Tibial nerve (tissue), 4 donors: Measurements from ENCODE around the gene AGBL1. TPM values are rescaled to one million over a fixed set of nuclear protein-coding genes. Genes with fewer than 3 reads are reported as not detected.

Experiments used
- DNase-seq, 2 donors: peaks; one replicate each; pipeline ENCODE4 v3.0.0-alpha.2; 2019; ENCODE audit warnings: low spot score in 2 of 2
- H3K27ac ChIP-seq, 4 donors: fragments of 200-600 bp; sonication (generic) in 3 of 4; one replicate each; pipeline ENCODE4 v1.5.1; 2017 to 2019; ENCODE audit warnings: mild to moderate bottlenecking in 1 of 4
- H3K27me3 ChIP-seq, 2 donors: fragments of 200-600 bp; sonication (generic) in 1 of 2; one replicate each; pipeline versions ENCODE4 v1.5.1 to v1.6.0; 2017 to 2019
- H3K36me3 ChIP-seq, 3 donors: fragments of 200-600 bp; sonication (generic); one replicate each; pipeline ENCODE4 v1.5.1; 2018 to 2019
- H3K4me1 ChIP-seq, 4 donors: fragments of 200-600 bp; sonication (generic) in 3 of 4; one replicate each; pipeline ENCODE4 v1.5.1; 2017 to 2019
- H3K4me3 ChIP-seq, 4 donors: fragments of 200-600 bp; sonication (generic) in 3 of 4; one replicate each; pipeline ENCODE4 v1.5.1; 2017 to 2019; ENCODE audit warnings: mild to moderate bottlenecking in 1 of 4, moderate library complexity in 1 of 4
- H3K9me3 ChIP-seq, 4 donors: fragments of 200-600 bp; sonication (generic) in 3 of 4; one replicate each; pipeline ENCODE4 v1.5.1; 2017 to 2019
- CTCF ChIP-seq, 5 experiments: fragments of 200-600 bp in 3 of 5; fragments of 450-650 bp in 2 of 5; sonication (generic) in 3 of 5; IDR thresholded peaks; one replicate each; pipeline ENCODE4 v1.5.1; 2016 to 2019; ENCODE audit warnings: antibody characterized with exemption in 5 of 5, mild to moderate bottlenecking in 3 of 5, moderate library complexity in 2 of 5
- EP300 ChIP-seq, 2 donors: sonication (generic); formaldehyde crosslinking; IDR thresholded peaks; one replicate each; pipeline ENCODE4 v1.6.1; 2017; ENCODE audit warnings: antibody characterized with exemption in 2 of 2, mild to moderate bottlenecking in 1 of 2
- POLR2A ChIP-seq, 2 donors: fragments of 450-650 bp; IDR thresholded peaks; one replicate each; pipeline ENCODE4 v1.6.1; 2017; ENCODE audit warnings: antibody characterized with exemption in 2 of 2, mild to moderate bottlenecking in 2 of 2, moderate library complexity in 2 of 2
- WGBS, 2 donors: methylation state at CpG; one replicate each; pipeline ENCODE4 v1.1.5; 2018; 5-methylcytosine and 5-hydroxymethylcytosine counted together
- total RNA-seq, 4 donors: library from RNA; depleted of rRNA; stranded (reverse); fragments of >200 nt; gene quantifications; one replicate each; pipeline ENCODE4 v1.1.0, GENCODE V29; 2016

AGBL1 gene
- total RNA-seq, 4 donors from 2014 or later: under 0.01 to 1.2 (median 0.21) TPM; not detected in 1

GRCh38 chr15:86336051-86336788 is 256.5 kb downstream of the AGBL1 start:
- TF ChIP-seq CTCF (IDR thresholded peaks at IDR 0.05) (no peak), EP300 (IDR thresholded peaks at IDR 0.05) (no peak), POLR2A (IDR thresholded peaks at IDR 0.05) (no peak)
- peaks cover 0 to 17% (median 0%) of the 10 kb centered on the region in 4 donors for H3K9me3 ChIP-seq
- H3K4me3 ChIP-seq: no peak overlapping the region
- no peak for DNase-seq
- no peaks in the 10 kb centered on the region for H3K4me1 ChIP-seq
- WGBS, 2 donors: 74% methylated on average over 6 of the region's 6 CpGs
- H3K27ac ChIP-seq: no peak overlapping the region
- H3K36me3 ChIP-seq: no peaks in the 10 kb centered on the region
- no peaks in the 10 kb centered on the region for H3K27me3 ChIP-seq

GRCh38 chr15:86337071-86337470 is 257.4 kb downstream of the AGBL1 start:
- Histone ChIP-seq H3K9me3 (peaks cover 0 to 9% (median 0%) of the 10 kb centered on the region in 4 donors), H3K27me3 (no peaks in the 10 kb centered on the region), H3K4me3 (no peak overlapping the region), H3K27ac (no peak overlapping the region), H3K36me3 (no peaks in the 10 kb centered on the region), H3K4me1 (no peaks in the 10 kb centered on the region)
- 93 to 95% methylated on average over 2 of the region's 2 CpGs for WGBS, 2 donors
- DNase-seq: no peak
- TF ChIP-seq EP300 (IDR thresholded peaks at IDR 0.05): no peak
- TF ChIP-seq CTCF (IDR thresholded peaks at IDR 0.05): no peak
- no peak for TF ChIP-seq POLR2A (IDR thresholded peaks at IDR 0.05)

DNA sequence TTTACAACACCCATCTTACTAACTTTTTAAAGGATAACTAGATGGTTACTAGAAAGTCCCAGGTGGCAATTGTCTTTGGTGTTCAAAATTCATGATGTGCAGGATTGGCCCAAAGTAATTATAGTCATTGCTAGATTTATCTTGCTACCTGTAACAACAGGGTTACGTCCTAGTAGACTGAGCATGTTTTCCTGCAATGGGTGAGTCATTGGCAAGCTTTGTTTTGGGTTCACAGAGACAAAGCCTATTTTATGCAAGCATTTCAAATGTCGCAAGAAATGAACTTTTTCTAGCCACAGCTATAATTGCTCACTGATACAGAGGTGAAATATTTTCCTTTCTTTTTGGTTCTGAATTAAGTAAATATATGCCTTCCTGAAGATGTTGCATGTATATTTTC is 267.6 kb downstream of the AGBL1 start:
- H3K4me1 ChIP-seq: no peaks in the 10 kb centered on the region
- 74 to 95% methylated on average over 2 of the region's 2 CpGs for WGBS, 2 donors
- no peak for TF ChIP-seq EP300 (IDR thresholded peaks at IDR 0.05)
- no peak for TF ChIP-seq CTCF (IDR thresholded peaks at IDR 0.05)
- no peak for TF ChIP-seq POLR2A (IDR thresholded peaks at IDR 0.05)
- H3K4me3 ChIP-seq: no peak overlapping the region
- DNase-seq: no peak
- H3K27ac ChIP-seq: no peak overlapping the region
- H3K9me3 ChIP-seq: no peaks in the 10 kb centered on the region
- no peaks in the 10 kb centered on the region for H3K36me3 ChIP-seq
- no peaks in the 10 kb centered on the region for H3K27me3 ChIP-seq

DNA sequence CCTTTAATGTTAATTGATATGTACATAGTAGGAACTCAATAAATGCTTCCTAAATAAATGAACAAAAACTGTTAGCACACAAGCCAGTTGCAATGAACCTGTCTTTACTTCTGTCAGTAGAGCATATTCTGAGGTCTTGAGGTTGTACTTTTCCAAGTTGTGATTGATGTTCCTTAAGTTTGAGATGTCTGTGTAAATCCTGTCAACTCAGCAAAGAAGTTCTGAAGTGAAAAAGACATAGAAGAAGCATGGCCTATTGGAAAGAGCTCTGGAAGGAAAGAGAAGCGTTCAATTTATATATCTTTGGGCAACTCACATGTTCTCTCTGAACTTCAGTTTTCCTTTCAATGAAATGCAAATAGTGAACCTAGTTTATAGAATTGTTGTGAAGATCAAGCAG is 269.9 kb downstream of the AGBL1 start:
- Histone ChIP-seq H3K27me3 (no peaks in the 10 kb centered on the region), H3K36me3 (no peaks in the 10 kb centered on the region), H3K27ac (no peak overlapping the region), H3K9me3 (no peaks in the 10 kb centered on the region), H3K4me1 (no peaks in the 10 kb centered on the region), H3K4me3 (no peak overlapping the region)
- TF ChIP-seq POLR2A (IDR thresholded peaks at IDR 0.05): no peak
- no peak for TF ChIP-seq CTCF (IDR thresholded peaks at IDR 0.05)
- TF ChIP-seq EP300 (IDR thresholded peaks at IDR 0.05): no peak
- 96% methylated on average over 1 of the region's 1 CpG for WGBS, 2 donors
- DNase-seq: no peak

- no peak for TF ChIP-seq EP300 (IDR thresholded peaks at IDR 0.05)
- no peak for TF ChIP-seq POLR2A (IDR thresholded peaks at IDR 0.05)
- no peak for TF ChIP-seq CTCF (IDR thresholded peaks at IDR 0.05)
- no peaks in the 10 kb centered on the region for H3K36me3 ChIP-seq
- no peaks in the 10 kb centered on the region for H3K27me3 ChIP-seq
- no peak for DNase-seq
- H3K4me3 ChIP-seq: no peak overlapping the region
- no peak overlapping the region for H3K27ac ChIP-seq
- no peaks in the 10 kb centered on the region for H3K4me1 ChIP-seq
- H3K9me3 ChIP-seq: no peaks in the 10 kb centered on the region
- WGBS, 2 donors: 36 to 45% methylated on average over 1 of the region's 1 CpG
Measured at GRCh38 chr15:86353213-86353612, 273.5 kb downstream of the AGBL1 start.
